Neural progenitor cell (in vitro differentiated cells): ENCODE measurements around the gene CABLES1. TPM values are rescaled to one million over a fixed set of nuclear protein-coding genes. Genes with fewer than 3 reads are reported as not detected.

Source experiments
- DNase-seq: peaks from one replicate; pipeline ENCODE4 v3.0.0-alpha.2; 2016; ENCODE audit warnings: low spot score
- H2AFZ ChIP-seq: fragments of 200-600 bp; sonication (generic); replicated peaks from 2 replicates; pipeline ENCODE4 v1.6.1; 2016; ENCODE audit warnings: antibody characterized with exemption
- H3F3A ChIP-seq: fragments of 200-600 bp; sonication (generic); 2 replicates; pipeline ENCODE4 v1.6.1; 2016; ENCODE audit warnings: antibody characterized with exemption, low read depth
- H3K27ac ChIP-seq: fragments of 200-600 bp; sonication (generic); 2 replicates; pipeline ENCODE4 v1.5.1; 2016; ENCODE audit warnings: mild to moderate bottlenecking
- H3K27me3 ChIP-seq: fragments of 200-600 bp; sonication (generic); 2 replicates; pipeline ENCODE4 v1.6.1; 2016; ENCODE audit warnings: mild to moderate bottlenecking, moderate library complexity
- H3K36me3 ChIP-seq: fragments of 200-600 bp; sonication (generic); 2 replicates; pipeline ENCODE4 v1.5.1; 2016
- H3K4me1 ChIP-seq: fragments of 200-600 bp; sonication (generic); 2 replicates; pipeline ENCODE4 v1.6.1; 2016; ENCODE audit warnings: mixed run types
- H3K4me2 ChIP-seq: fragments of 200-600 bp; sonication (generic); 2 replicates; pipeline ENCODE4 v1.6.1; 2016
- H3K4me3 ChIP-seq: fragments of 200-600 bp; sonication (generic); 2 replicates; pipeline ENCODE4 v1.5.1; 2016
- H3K79me2 ChIP-seq: fragments of 200-600 bp; sonication (generic); 2 replicates; pipeline ENCODE4 v1.6.1; 2016; ENCODE audit warnings: low read depth
- H3K9ac ChIP-seq: fragments of 200-600 bp; sonication (generic); 2 replicates; pipeline ENCODE4 v1.6.1; 2016
- H3K9me3 ChIP-seq: fragments of 200-600 bp; sonication (generic); 2 replicates; pipeline ENCODE4 v1.5.1; 2016; ENCODE audit warnings: low read depth
- H4K20me1 ChIP-seq: fragments of 200-600 bp; sonication (generic); 2 replicates; pipeline ENCODE4 v1.6.1; 2016; ENCODE audit warnings: low read depth
- H3K27ac Mint-ChIP-seq: 3 replicates; pipeline ENCODE4 v1.8.0; 2021; ENCODE audit warnings: mixed read lengths
- H3K27me3 Mint-ChIP-seq: 2 replicates; pipeline ENCODE4 v1.8.0; 2022; ENCODE audit warnings: low read depth, mild to moderate bottlenecking, inconsistent platforms, moderate library complexity, mixed read lengths; ENCODE audit not compliant: insufficient read depth
- H3K36me3 Mint-ChIP-seq: 3 replicates; pipeline ENCODE4 v1.8.0; 2021; ENCODE audit warnings: mixed read lengths
- H3K4me1 Mint-ChIP-seq: 3 replicates; pipeline ENCODE4 v1.8.0; 2021; ENCODE audit warnings: mixed read lengths
- H3K4me3 Mint-ChIP-seq: 3 replicates; pipeline ENCODE4 v1.8.0; 2021; ENCODE audit warnings: mild to moderate bottlenecking, moderate library complexity, mixed read lengths
- H3K9me3 Mint-ChIP-seq: 3 replicates; pipeline ENCODE4 v1.8.0; 2020; ENCODE audit warnings: mixed read lengths
- EZH2 ChIP-seq: fragments of 200-600 bp; sonication (generic); IDR thresholded peaks from 2 replicates; pipeline ENCODE4 v1.6.1; 2017; ENCODE audit warnings: antibody characterized with exemption, mild to moderate bottlenecking, moderate library complexity
- EZH2phosphoT487 ChIP-seq: fragments of 200-600 bp; sonication (generic); IDR thresholded peaks from 2 replicates; pipeline ENCODE4 v1.6.1; 2017; ENCODE audit warnings: antibody characterized with exemption
- total RNA-seq: library from RNA; depleted of rRNA; stranded (reverse); fragments of >200 nt; gene quantifications from 2 replicates; pipeline ENCODE4 v1.2.3, GENCODE V29; 2015; ENCODE audit warnings: low replicate concordance
- TF ChIP-seq, protein P1 (sequence below): fragments of 200-600 bp; sonication (generic); IDR thresholded peaks from 2 replicates; pipeline ENCODE4 v1.5.1; 2017; ENCODE audit warnings: antibody characterized with exemption, mild to moderate bottlenecking

CABLES1 gene
- total RNA-seq, 1 donor from 2014 or later, result 2.8 TPM

DNA sequence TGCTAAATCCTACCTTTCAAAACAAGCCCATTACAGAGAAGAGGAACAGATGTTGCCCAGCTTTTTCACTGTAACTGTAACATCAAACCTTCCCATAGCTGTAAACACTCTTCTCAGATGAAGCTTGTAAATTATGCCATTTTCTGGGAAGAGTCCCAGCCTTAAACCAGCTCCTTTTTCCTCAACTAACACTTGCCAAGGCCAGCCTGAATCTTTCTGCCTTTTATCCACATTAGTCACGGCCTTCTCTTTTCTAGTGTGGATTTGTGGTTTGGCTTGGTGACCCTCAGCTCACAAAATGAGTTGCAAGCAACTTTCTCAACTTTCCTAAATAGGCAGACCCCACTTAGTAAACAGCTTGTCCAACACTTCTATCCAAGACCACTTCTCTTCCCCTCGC lies 90.2 kb downstream of the CABLES1 start:
- H3K27me3 Mint-ChIP-seq, result peaks cover 12% of the 10 kb centered on the region
- Histone ChIP-seq H3K4me3 (no peak overlapping the region), H3K27me3 (no peaks in the 10 kb centered on the region), H3K36me3 (no peaks in the 10 kb centered on the region), H3K79me2 (no peaks in the 10 kb centered on the region), H3K9me3 (no peaks in the 10 kb centered on the region), H2AFZ (no peak overlapping the region), H3K9ac (no peak overlapping the region), H3F3A (no peaks in the 10 kb centered on the region), H3K27ac (no peak overlapping the region), H3K4me2 (no peak overlapping the region), H3K4me1 (peaks cover 10% of the 10 kb centered on the region), H4K20me1 (no peaks in the 10 kb centered on the region)
- H3K4me1 Mint-ChIP-seq, result peaks cover 44% of the 10 kb centered on the region
- TF ChIP-seq EZH2 (no peak), EZH2phosphoT487 (no peak)
- TF ChIP-seq, protein P1, sequence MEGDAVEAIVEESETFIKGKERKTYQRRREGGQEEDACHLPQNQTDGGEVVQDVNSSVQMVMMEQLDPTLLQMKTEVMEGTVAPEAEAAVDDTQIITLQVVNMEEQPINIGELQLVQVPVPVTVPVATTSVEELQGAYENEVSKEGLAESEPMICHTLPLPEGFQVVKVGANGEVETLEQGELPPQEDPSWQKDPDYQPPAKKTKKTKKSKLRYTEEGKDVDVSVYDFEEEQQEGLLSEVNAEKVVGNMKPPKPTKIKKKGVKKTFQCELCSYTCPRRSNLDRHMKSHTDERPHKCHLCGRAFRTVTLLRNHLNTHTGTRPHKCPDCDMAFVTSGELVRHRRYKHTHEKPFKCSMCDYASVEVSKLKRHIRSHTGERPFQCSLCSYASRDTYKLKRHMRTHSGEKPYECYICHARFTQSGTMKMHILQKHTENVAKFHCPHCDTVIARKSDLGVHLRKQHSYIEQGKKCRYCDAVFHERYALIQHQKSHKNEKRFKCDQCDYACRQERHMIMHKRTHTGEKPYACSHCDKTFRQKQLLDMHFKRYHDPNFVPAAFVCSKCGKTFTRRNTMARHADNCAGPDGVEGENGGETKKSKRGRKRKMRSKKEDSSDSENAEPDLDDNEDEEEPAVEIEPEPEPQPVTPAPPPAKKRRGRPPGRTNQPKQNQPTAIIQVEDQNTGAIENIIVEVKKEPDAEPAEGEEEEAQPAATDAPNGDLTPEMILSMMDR, result no peak
- H3K9me3 Mint-ChIP-seq, result peaks cover 1% of the 10 kb centered on the region
- H3K36me3 Mint-ChIP-seq, result peaks cover 10% of the 10 kb centered on the region
- DNase-seq, result no peak
- peak overlapping the region; percentile 52 for H3K27ac Mint-ChIP-seq
- H3K4me3 Mint-ChIP-seq, result no peak overlapping the region

DNA sequence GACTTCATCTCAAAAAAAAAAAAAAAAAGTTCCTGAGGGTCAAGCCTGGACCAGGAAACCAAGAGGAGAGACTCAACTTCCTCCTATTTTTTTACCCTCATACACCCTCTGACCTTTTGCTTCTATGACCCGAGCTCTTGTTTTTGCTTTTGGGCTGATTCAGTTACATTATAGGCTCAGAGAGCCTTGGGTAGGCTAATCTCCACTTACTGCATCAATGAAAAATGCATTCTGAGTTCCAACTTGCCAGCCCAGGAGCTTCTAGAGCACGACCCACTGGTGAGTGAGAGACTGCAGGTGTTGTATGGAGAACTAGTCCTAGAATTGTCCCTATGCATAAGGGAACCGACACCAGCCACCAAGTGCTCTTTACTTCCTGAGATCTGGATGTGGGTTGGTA lies 91.1 kb downstream of the CABLES1 start:
- H3K36me3 ChIP-seq, result no peaks in the 10 kb centered on the region
- H3K27me3 ChIP-seq, result no peaks in the 10 kb centered on the region
- H3K79me2 ChIP-seq, result no peaks in the 10 kb centered on the region
- no peak overlapping the region for H3K4me2 ChIP-seq
- no peak for TF ChIP-seq EZH2phosphoT487
- TF ChIP-seq, protein P1, result no peak
- TF ChIP-seq EZH2, result no peak
- peaks cover 10% of the 10 kb centered on the region for H3K36me3 Mint-ChIP-seq
- H3K27ac ChIP-seq, result no peak overlapping the region
- peaks cover 10% of the 10 kb centered on the region for H3K4me1 ChIP-seq
- no peak for DNase-seq
- peaks cover 44% of the 10 kb centered on the region for H3K4me1 Mint-ChIP-seq
- H4K20me1 ChIP-seq, result no peaks in the 10 kb centered on the region
- no peak overlapping the region for H3K4me3 Mint-ChIP-seq
- H2AFZ ChIP-seq, result no peak overlapping the region
- H3K4me3 ChIP-seq, result no peak overlapping the region
- H3K9ac ChIP-seq, result no peak overlapping the region
- H3K9me3 ChIP-seq, result no peaks in the 10 kb centered on the region
- H3K9me3 Mint-ChIP-seq, result peaks cover 4% of the 10 kb centered on the region
- peaks cover 12% of the 10 kb centered on the region for H3K27me3 Mint-ChIP-seq
- H3F3A ChIP-seq, result no peaks in the 10 kb centered on the region
- no peak overlapping the region for H3K27ac Mint-ChIP-seq

DNA sequence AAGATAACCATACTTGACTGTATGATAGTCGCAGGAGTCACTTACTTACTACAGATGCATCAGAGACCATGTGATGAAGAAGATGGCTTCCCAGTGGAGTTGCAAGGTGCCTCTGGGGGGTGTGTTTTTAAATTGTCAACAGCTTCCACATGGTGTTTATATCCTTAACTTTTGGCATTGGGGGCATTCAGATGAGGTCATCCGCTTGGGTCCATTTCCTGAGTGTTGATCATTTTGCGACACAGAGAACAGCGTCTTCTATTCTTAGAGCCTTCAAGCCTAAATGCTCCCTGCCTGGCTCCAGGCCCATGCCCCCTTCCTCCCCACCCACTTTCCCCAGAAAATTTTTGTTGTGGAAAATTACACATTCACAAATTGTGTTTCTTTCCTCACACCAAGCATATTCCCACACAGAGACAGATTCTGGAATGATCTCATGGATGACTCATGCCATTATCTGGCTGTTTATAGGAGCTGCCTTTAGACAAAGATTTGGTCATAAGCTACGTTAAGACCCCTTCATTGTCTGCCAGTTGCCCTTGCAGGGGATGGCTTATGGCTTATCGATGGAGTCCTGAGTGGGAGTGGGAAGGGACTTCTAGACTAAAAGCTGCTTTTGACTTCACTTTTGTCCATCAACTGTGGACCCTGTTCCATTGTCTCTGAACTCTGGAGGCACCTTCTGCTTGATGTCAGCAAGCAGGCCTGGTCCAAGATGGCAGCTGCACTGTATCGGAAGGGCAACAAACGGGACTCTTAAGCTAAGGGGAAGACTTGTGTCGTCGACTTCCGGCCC lies 91.8 kb downstream of the CABLES1 start:
- Histone ChIP-seq H3K36me3 (no peaks in the 10 kb centered on the region), H3K4me3 (no peak overlapping the region), H3K4me1 (peaks cover 16% of the 10 kb centered on the region), H3K79me2 (no peaks in the 10 kb centered on the region), H3K27me3 (no peaks in the 10 kb centered on the region), H3K9me3 (no peaks in the 10 kb centered on the region), H3K4me2 (no peak overlapping the region), H4K20me1 (no peaks in the 10 kb centered on the region), H3K9ac (no peak overlapping the region), H3F3A (peaks cover 2% of the 10 kb centered on the region), H3K27ac (no peak overlapping the region), H2AFZ (no peak overlapping the region)
- no peak for TF ChIP-seq EZH2
- no peak for TF ChIP-seq EZH2phosphoT487
- no peak for DNase-seq
- peaks cover 12% of the 10 kb centered on the region for H3K27me3 Mint-ChIP-seq
- peaks cover 4% of the 10 kb centered on the region for H3K9me3 Mint-ChIP-seq
- peak overlapping the region; percentile 81 for H3K27ac Mint-ChIP-seq
- H3K4me1 Mint-ChIP-seq, result peaks cover 50% of the 10 kb centered on the region
- H3K4me3 Mint-ChIP-seq, result no peak overlapping the region
- H3K36me3 Mint-ChIP-seq, result peaks cover 13% of the 10 kb centered on the region

DNA sequence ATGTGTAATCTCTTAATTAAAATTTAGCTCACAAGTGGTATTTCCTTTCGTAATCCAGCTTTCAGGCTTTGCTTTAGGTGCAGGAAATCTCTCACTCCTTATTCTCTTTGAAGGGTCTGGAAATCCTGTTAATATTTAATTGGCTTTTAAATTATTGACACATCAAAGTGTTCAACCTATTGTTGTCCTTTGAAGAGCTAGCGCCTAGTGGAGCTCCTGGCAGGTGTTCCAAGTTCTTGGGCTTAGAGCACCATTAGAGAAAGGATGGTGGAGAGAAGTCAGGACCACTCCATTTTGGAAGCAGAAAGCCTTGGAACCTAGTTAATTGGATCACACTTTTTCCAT lies 92.4 kb downstream of the CABLES1 start:
- no peak overlapping the region for H3K4me3 ChIP-seq
- H2AFZ ChIP-seq, result no peak overlapping the region
- peaks cover 8% of the 10 kb centered on the region for H3F3A ChIP-seq
- H4K20me1 ChIP-seq, result no peaks in the 10 kb centered on the region
- peaks cover 17% of the 10 kb centered on the region for H3K36me3 Mint-ChIP-seq
- no peak overlapping the region for H3K4me2 ChIP-seq
- H3K4me1 ChIP-seq, result peaks cover 20% of the 10 kb centered on the region
- H3K9ac ChIP-seq, result no peak overlapping the region
- peaks cover 4% of the 10 kb centered on the region for H3K9me3 Mint-ChIP-seq
- no peaks in the 10 kb centered on the region for H3K36me3 ChIP-seq
- DNase-seq, result no peak
- H3K27ac ChIP-seq, result no peak overlapping the region
- H3K4me1 Mint-ChIP-seq, result peaks cover 54% of the 10 kb centered on the region
- H3K27me3 ChIP-seq, result no peaks in the 10 kb centered on the region
- peak overlapping the region; percentile 81 for H3K27ac Mint-ChIP-seq
- no peaks in the 10 kb centered on the region for H3K9me3 ChIP-seq
- no peaks in the 10 kb centered on the region for H3K79me2 ChIP-seq
- peaks cover 12% of the 10 kb centered on the region for H3K27me3 Mint-ChIP-seq
- no peak for TF ChIP-seq EZH2phosphoT487
- TF ChIP-seq, protein P1, result no peak
- no peak for TF ChIP-seq EZH2
- no peak overlapping the region for H3K4me3 Mint-ChIP-seq
